CD4-positive, alpha-beta T cell treated with Interleukin-12 subunit alpha and Interleukin-12 subunit beta, for 1 hour (primary cell): ENCODE data around the gene PFAS.

Source experiments
- DNase-seq: peaks from one replicate; pipeline ENCODE4 v3.0.0-alpha.2; 2020

Gene PFAS

GRCh38 chr17:8300627-8301242 lies 51.6 kb downstream of the PFAS start:
- DNase-seq, result peak; percentile 83

- no peak for DNase-seq
Observed at GRCh38 chr17:8310601-8311123, 61.6 kb downstream of the PFAS start.

GRCh38 chr17:8311131-8311790 lies 62.2 kb downstream of the PFAS start:
- DNase-seq, result no peak

GRCh38 chr17:8312251-8312650 lies 63.2 kb downstream of the PFAS start:
- no peak for DNase-seq

GRCh38 chr17:8312726-8313600 lies 63.9 kb downstream of the PFAS start:
- DNase-seq, result no peak

- DNase-seq, result no peak
Observed at GRCh38 chr17:8314797-8315763, 66.0 kb downstream of the PFAS start.

GRCh38 chr17:8315764-8316217 lies 66.7 kb downstream of the PFAS start:
- no peak for DNase-seq

- no peak for DNase-seq
Observed at GRCh38 chr17:8318010-8318935, 69.2 kb downstream of the PFAS start.
